Neural cell (in vitro differentiated cells): Measurements from ENCODE around the gene CD180. TPM values are rescaled to one million over a fixed set of nuclear protein-coding genes. Genes with fewer than 3 reads are reported as not detected.

Source experiments
- H2AFZ ChIP-seq: fragments of 200-600, 300-800 bp; sonication (generic), shearing (Covaris generic); 2 replicates; pipeline ENCODE4 v1.6.0; 2014; ENCODE audit warnings: low read depth, mild to moderate bottlenecking, antibody characterized with exemption, low read length, moderate library complexity
- H3F3A ChIP-seq: fragments of 200-600 bp; shearing (Covaris generic); 2 replicates; pipeline ENCODE4 v1.6.1; 2016; ENCODE audit warnings: mild to moderate bottlenecking, moderate library complexity, mixed read lengths, antibody characterized with exemption, low read length; ENCODE audit not compliant: insufficient read depth, poor library complexity, severe bottlenecking
- H3K27ac ChIP-seq: fragments of 200-600, 300-800 bp; sonication (generic), shearing (Covaris generic); 2 replicates; pipeline ENCODE4 v1.5.1; 2014; ENCODE audit warnings: mild to moderate bottlenecking, low read length, moderate library complexity
- H3K27me3 ChIP-seq: fragments of 300-800, 200-600 bp; sonication (generic), shearing (Covaris generic); 2 replicates; pipeline ENCODE4 v1.6.0; 2014; ENCODE audit warnings: mild to moderate bottlenecking, low read depth, low read length, moderate library complexity; ENCODE audit not compliant: insufficient read depth
- H3K36me3 ChIP-seq: fragments of 300-800, 200-600 bp; sonication (generic), shearing (Covaris generic); 2 replicates; pipeline ENCODE4 v1.5.1; 2014; ENCODE audit warnings: mild to moderate bottlenecking, antibody characterized with exemption, low read length, moderate library complexity; ENCODE audit not compliant: insufficient read depth
- H3K4me2 ChIP-seq: fragments of 300-800, 200-600 bp; sonication (generic), shearing (Covaris generic); 2 replicates; pipeline ENCODE4 v1.6.0; 2014; ENCODE audit warnings: mild to moderate bottlenecking, low read length
- H3K4me3 ChIP-seq: fragments of 300-800, 200-600 bp; sonication (generic), shearing (Covaris generic); 2 replicates; pipeline ENCODE4 v1.5.1; 2014; ENCODE audit warnings: mild to moderate bottlenecking, low read length, moderate library complexity
- H3K79me2 ChIP-seq: fragments of 200-600 bp; shearing (Covaris generic); replicated peaks from 2 replicates; pipeline ENCODE4 v1.6.0; 2014; ENCODE audit warnings: mild to moderate bottlenecking, low read length, moderate library complexity; ENCODE audit not compliant: insufficient read depth
- H3K9ac ChIP-seq: fragments of 300-800, 200-600 bp; sonication (generic), shearing (Covaris generic); 2 replicates; pipeline ENCODE4 v1.6.1; 2016; ENCODE audit warnings: mild to moderate bottlenecking, low read length, mixed read lengths
- H3K9me2 ChIP-seq: fragments of 200-600 bp; shearing (Covaris generic); 2 replicates; pipeline ENCODE4 v1.6.1; 2016; ENCODE audit warnings: mild to moderate bottlenecking, low read length, mixed read lengths; ENCODE audit not compliant: insufficient read depth
- H3K9me3 ChIP-seq: fragments of 200-600, 300-800 bp; sonication (generic), shearing (Covaris generic); 2 replicates; pipeline ENCODE4 v1.6.1; 2016; ENCODE audit warnings: mild to moderate bottlenecking, mixed run types, low read length, moderate library complexity, mixed read lengths
- H4K20me1 ChIP-seq: fragments of 200-600 bp; shearing (Covaris generic); 2 replicates; pipeline ENCODE4 v1.6.1; 2016; ENCODE audit warnings: mild to moderate bottlenecking, mixed run types; ENCODE audit not compliant: insufficient read depth
- EP300 ChIP-seq: fragments of 450-650 bp; conservative IDR thresholded peaks from 2 replicates; pipeline ENCODE4 v1.6.1; 2014; ENCODE audit warnings: antibody characterized with exemption, mild to moderate bottlenecking, moderate library complexity; ENCODE audit not compliant: poor library complexity, severe bottlenecking
- EZH2 ChIP-seq: fragments of 200-600, 300-800 bp; shearing (Covaris generic), sonication (generic); IDR thresholded peaks from 2 replicates; pipeline ENCODE4 v1.6.1; 2014; ENCODE audit warnings: antibody characterized with exemption, low read length, borderline replicate concordance, mild to moderate bottlenecking; ENCODE audit not compliant: insufficient read depth, poor library complexity, severe bottlenecking
- MXI1 ChIP-seq: fragments of 450-650 bp; conservative IDR thresholded peaks from 2 replicates; pipeline ENCODE4 v1.6.1; 2014; ENCODE audit warnings: antibody characterized with exemption, mild to moderate bottlenecking; ENCODE audit not compliant: poor library complexity, severe bottlenecking
- POLR2AphosphoS5 ChIP-seq: IDR thresholded peaks from 2 replicates; pipeline ENCODE4 v1.6.1; 2012
- RAD21 ChIP-seq: fragments of 450-650 bp; conservative IDR thresholded peaks from 2 replicates; pipeline ENCODE4 v1.6.1; 2014; ENCODE audit warnings: antibody characterized with exemption, mild to moderate bottlenecking, moderate library complexity
- SMC3 ChIP-seq: fragments of 450-650 bp; conservative IDR thresholded peaks from 2 replicates; pipeline ENCODE4 v1.6.1; 2014; ENCODE audit warnings: antibody characterized with exemption, mild to moderate bottlenecking, moderate library complexity; ENCODE audit not compliant: poor library complexity
- TAF1 ChIP-seq: IDR thresholded peaks from 2 replicates; pipeline ENCODE4 v1.6.1; 2012; ENCODE audit warnings: low read depth
- polyA plus RNA-seq: library from polyadenylated mRNA; depleted of rRNA; stranded (reverse); fragments of >200 nt; gene quantifications from 2 replicates; pipeline ENCODE4 v1.2.3, GENCODE V29; 2014
- TF ChIP-seq, protein P1 (sequence below): fragments of 450-650 bp; IDR thresholded peaks from 2 replicates; pipeline ENCODE4 v1.5.1; 2014; ENCODE audit warnings: antibody characterized with exemption, mild to moderate bottlenecking, moderate library complexity; ENCODE audit not compliant: poor library complexity, severe bottlenecking
- TF ChIP-seq, protein P2 (sequence below): IDR thresholded peaks from 2 replicates; pipeline ENCODE4 v1.6.1; 2012; ENCODE audit warnings: borderline replicate concordance

CD180 gene
- polyA plus RNA-seq, 1 donor from 2014 or later = not detected

DNA sequence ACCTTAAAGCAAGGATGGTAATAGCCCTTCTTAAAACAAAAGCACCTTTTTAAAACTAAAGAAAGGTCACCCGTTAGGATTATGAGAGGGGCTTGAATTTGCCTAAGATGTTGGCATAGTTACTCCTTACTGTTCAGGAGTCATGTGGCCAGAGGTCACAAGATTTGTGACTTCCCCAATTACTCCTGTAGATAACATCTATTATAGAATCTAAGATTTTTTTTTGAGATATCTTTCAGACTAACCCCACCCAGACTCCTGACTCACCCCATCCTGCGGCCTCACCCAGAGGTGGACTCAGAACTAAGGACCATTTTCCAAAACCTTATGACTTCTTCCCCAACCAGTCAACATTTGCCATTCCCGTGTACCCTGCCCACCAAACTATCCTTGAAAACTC lies 2.4 kb downstream of the CD180 start:
- H3K27me3 ChIP-seq = no peaks in the 10 kb centered on the region
- H3K79me2 ChIP-seq = no peaks in the 10 kb centered on the region
- no peak overlapping the region for H2AFZ ChIP-seq
- no peak overlapping the region for H3K9ac ChIP-seq
- H4K20me1 ChIP-seq = no peaks in the 10 kb centered on the region
- TF ChIP-seq TAF1 (no peak), POLR2AphosphoS5 (no peak), MXI1 (no peak), SMC3 (no peak), EZH2 (no peak), RAD21 (no peak), EP300 (no peak)
- TF ChIP-seq, protein P1, sequence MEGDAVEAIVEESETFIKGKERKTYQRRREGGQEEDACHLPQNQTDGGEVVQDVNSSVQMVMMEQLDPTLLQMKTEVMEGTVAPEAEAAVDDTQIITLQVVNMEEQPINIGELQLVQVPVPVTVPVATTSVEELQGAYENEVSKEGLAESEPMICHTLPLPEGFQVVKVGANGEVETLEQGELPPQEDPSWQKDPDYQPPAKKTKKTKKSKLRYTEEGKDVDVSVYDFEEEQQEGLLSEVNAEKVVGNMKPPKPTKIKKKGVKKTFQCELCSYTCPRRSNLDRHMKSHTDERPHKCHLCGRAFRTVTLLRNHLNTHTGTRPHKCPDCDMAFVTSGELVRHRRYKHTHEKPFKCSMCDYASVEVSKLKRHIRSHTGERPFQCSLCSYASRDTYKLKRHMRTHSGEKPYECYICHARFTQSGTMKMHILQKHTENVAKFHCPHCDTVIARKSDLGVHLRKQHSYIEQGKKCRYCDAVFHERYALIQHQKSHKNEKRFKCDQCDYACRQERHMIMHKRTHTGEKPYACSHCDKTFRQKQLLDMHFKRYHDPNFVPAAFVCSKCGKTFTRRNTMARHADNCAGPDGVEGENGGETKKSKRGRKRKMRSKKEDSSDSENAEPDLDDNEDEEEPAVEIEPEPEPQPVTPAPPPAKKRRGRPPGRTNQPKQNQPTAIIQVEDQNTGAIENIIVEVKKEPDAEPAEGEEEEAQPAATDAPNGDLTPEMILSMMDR = no peak
- TF ChIP-seq, protein P2, sequence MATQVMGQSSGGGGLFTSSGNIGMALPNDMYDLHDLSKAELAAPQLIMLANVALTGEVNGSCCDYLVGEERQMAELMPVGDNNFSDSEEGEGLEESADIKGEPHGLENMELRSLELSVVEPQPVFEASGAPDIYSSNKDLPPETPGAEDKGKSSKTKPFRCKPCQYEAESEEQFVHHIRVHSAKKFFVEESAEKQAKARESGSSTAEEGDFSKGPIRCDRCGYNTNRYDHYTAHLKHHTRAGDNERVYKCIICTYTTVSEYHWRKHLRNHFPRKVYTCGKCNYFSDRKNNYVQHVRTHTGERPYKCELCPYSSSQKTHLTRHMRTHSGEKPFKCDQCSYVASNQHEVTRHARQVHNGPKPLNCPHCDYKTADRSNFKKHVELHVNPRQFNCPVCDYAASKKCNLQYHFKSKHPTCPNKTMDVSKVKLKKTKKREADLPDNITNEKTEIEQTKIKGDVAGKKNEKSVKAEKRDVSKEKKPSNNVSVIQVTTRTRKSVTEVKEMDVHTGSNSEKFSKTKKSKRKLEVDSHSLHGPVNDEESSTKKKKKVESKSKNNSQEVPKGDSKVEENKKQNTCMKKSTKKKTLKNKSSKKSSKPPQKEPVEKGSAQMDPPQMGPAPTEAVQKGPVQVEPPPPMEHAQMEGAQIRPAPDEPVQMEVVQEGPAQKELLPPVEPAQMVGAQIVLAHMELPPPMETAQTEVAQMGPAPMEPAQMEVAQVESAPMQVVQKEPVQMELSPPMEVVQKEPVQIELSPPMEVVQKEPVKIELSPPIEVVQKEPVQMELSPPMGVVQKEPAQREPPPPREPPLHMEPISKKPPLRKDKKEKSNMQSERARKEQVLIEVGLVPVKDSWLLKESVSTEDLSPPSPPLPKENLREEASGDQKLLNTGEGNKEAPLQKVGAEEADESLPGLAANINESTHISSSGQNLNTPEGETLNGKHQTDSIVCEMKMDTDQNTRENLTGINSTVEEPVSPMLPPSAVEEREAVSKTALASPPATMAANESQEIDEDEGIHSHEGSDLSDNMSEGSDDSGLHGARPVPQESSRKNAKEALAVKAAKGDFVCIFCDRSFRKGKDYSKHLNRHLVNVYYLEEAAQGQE = no peak
- no peaks in the 10 kb centered on the region for H3K9me3 ChIP-seq
- H3K27ac ChIP-seq = no peak overlapping the region
- H3K9me2 ChIP-seq = no peaks in the 10 kb centered on the region
- no peak overlapping the region for H3K4me2 ChIP-seq
- no peaks in the 10 kb centered on the region for H3F3A ChIP-seq
- no peak overlapping the region for H3K4me3 ChIP-seq
- no peaks in the 10 kb centered on the region for H3K36me3 ChIP-seq

DNA sequence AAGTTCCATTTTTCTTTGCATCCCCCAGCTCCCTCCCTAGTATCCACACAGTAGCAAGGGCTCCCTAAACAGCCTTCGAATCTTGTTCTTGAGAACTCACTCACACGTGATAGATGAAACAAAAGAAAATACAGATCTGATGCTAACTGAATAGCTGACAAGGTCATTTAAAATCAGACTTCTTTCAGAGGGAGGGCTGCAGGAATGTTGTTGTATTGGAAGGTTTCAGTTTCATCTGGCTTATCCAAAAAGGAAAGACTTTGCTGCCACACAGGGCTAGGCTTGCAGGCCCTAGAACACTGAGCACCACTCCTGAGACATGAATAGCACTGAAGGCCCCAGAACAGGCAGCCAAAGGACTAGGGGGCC lies 3.2 kb downstream of the CD180 start:
- H3K9me3 ChIP-seq = no peaks in the 10 kb centered on the region
- H2AFZ ChIP-seq = no peak overlapping the region
- no peaks in the 10 kb centered on the region for H3K9me2 ChIP-seq
- H3K9ac ChIP-seq = no peak overlapping the region
- no peak overlapping the region for H3K27ac ChIP-seq
- H3K4me3 ChIP-seq = no peak overlapping the region
- no peaks in the 10 kb centered on the region for H4K20me1 ChIP-seq
- no peaks in the 10 kb centered on the region for H3K79me2 ChIP-seq
- no peaks in the 10 kb centered on the region for H3K27me3 ChIP-seq
- TF ChIP-seq TAF1 (no peak), MXI1 (no peak), SMC3 (no peak), RAD21 (no peak), EZH2 (no peak), POLR2AphosphoS5 (no peak), EP300 (no peak)
- TF ChIP-seq, protein P2 = no peak
- TF ChIP-seq, protein P1 = no peak
- no peaks in the 10 kb centered on the region for H3F3A ChIP-seq
- no peaks in the 10 kb centered on the region for H3K36me3 ChIP-seq
- H3K4me2 ChIP-seq = no peak overlapping the region
